K562 (cell line): ENCODE results near the gene GGA2. TPM values are rescaled to one million over a fixed set of nuclear protein-coding genes. Genes with fewer than 3 reads are reported as not detected.

Source experiments
- EP300 ChIP-seq: IDR thresholded peaks from 2 replicates; pipeline ENCODE4 v1.6.1; 2012; ENCODE audit warnings: low read length, improper control_type of control experiment
- FOSL1 ChIP-seq: fragments of 200-800 bp; sonication (Bioruptor generic); conservative IDR thresholded peaks from 2 replicates; pipeline ENCODE4 v1.6.1; 2016; ENCODE audit warnings: missing genetic modification characterization, missing compliant biosample characterization
- HDAC1 ChIP-seq, 2 experiments: fragments of 450-650 bp; IDR thresholded peaks; 2 replicates each; pipeline ENCODE4 v1.6.1; 2016 to 2017; ENCODE audit warnings: inconsistent platforms in 1 of 2, mild to moderate bottlenecking in 1 of 2, moderate library complexity in 1 of 2
- KAT2B ChIP-seq: IDR thresholded peaks from one replicate; pipeline ENCODE4 v1.6.1; 2012; ENCODE audit warnings: low read depth, mild to moderate bottlenecking, control low read depth, inconsistent platforms, low read length, moderate library complexity
- KLF10 ChIP-seq: fragments of 250-450 bp; sonication (Bioruptor Pico); IDR thresholded peaks from 2 replicates; pipeline ENCODE4 v1.6.1; 2021; ENCODE audit warnings: matching md5 sums
- LCOR ChIP-seq: sonication (generic); formaldehyde crosslinking; IDR thresholded peaks from 2 replicates; pipeline ENCODE4 v1.8.0; 2022; ENCODE audit warnings: mild to moderate bottlenecking, missing genetic modification reagents
- NR2C2 ChIP-seq, 2 experiments: fragments of 200-800 bp in 1 of 2; sonication (Bioruptor generic) in 1 of 2; sonication (generic) in 1 of 2; formaldehyde crosslinking in 1 of 2; IDR thresholded peaks; 2 replicates each; pipeline versions ENCODE4 v1.6.1 to v1.8.0; 2016 to 2022; ENCODE audit warnings: mild to moderate bottlenecking in 1 of 2, missing compliant biosample characterization in 1 of 2, missing genetic modification characterization in 1 of 2, missing genetic modification reagents in 1 of 2
- PCBP2 ChIP-seq: fragments of 200-400 bp; formaldehyde crosslinking; IDR thresholded peaks from 2 replicates; pipeline ENCODE4 v1.6.1; 2018; ENCODE audit warnings: low read length, low read depth, mild to moderate bottlenecking, moderate library complexity; ENCODE audit not compliant: poor library complexity, severe bottlenecking
- RAD51 ChIP-seq: fragments of 450-650 bp; IDR thresholded peaks from 2 replicates; pipeline ENCODE4 v1.7.1; 2016; ENCODE audit warnings: low read depth, mild to moderate bottlenecking, borderline replicate concordance
- RBFOX2 ChIP-seq: fragments of 200-400 bp; formaldehyde crosslinking; IDR thresholded peaks from 2 replicates; pipeline ENCODE4 v1.6.1; 2017; ENCODE audit warnings: low read depth, mild to moderate bottlenecking, low read length, moderate library complexity
- SMARCE1 ChIP-seq: fragments of 450-650 bp; IDR thresholded peaks from 2 replicates; pipeline ENCODE4 v1.7.1; 2016; ENCODE audit warnings: mild to moderate bottlenecking
- TAF9B ChIP-seq: fragments of 450-650 bp; IDR thresholded peaks from 2 replicates; pipeline ENCODE4 v1.6.1; 2018; ENCODE audit warnings: mild to moderate bottlenecking; ENCODE audit not compliant: partially characterized antibody
- TAL1 ChIP-seq: fragments of 450-650 bp; IDR thresholded peaks from 2 replicates; pipeline ENCODE4 v1.6.1; 2016; ENCODE audit warnings: mild to moderate bottlenecking
- TSC22D4 ChIP-seq: fragments of 450-650 bp; IDR thresholded peaks from 2 replicates; pipeline ENCODE4 v1.6.1; 2016; ENCODE audit warnings: missing genetic modification characterization, missing biosample characterization, control low read depth
- ZC3H11A ChIP-seq: IDR thresholded peaks from 2 replicates; pipeline ENCODE4 v1.6.1; 2012; ENCODE audit warnings: low read depth, low read length, improper control_type of control experiment
- ZC3H8 ChIP-seq: fragments of 450-650 bp; IDR thresholded peaks from 2 replicates; pipeline ENCODE4 v1.6.1; 2017
- ZFPM2 ChIP-seq: fragments of 250-450 bp; sonication (Bioruptor Pico); IDR thresholded peaks from 2 replicates; pipeline ENCODE4 v1.5.1; 2022; ENCODE audit warnings: mild to moderate bottlenecking
- polyA plus RNA-seq, 8 experiments: library from polyadenylated mRNA; depleted of rRNA in 4 of 8; stranded (reverse) in 5 of 8; unstranded in 3 of 8; fragments of >200 nt; fragmentation: Nextera tagmentation in 2 of 8; fragmentation: Illumina TruSeq in 1 of 8; extraction: Ambion mirVana in 2 of 8; extraction: Trizol in 1 of 8; gene quantifications; 2 replicates each; pipeline versions ENCODE4 v1.2.1 to v1.2.3, GENCODE V29; 2011 to 2014; ENCODE audit warnings: inconsistent platforms in 1 of 8, missing spikeins in 1 of 8
- total RNA-seq, 7 experiments: library from RNA; depleted of rRNA in 6 of 7; stranded (reverse); fragments of >200 nt in 6 of 7; fragmentation: Illumina TruSeq in 2 of 7; extraction: Trizol in 2 of 7; gene quantifications; 2 replicates each; pipeline versions ENCODE4 v1.2.1 to v1.2.3, GENCODE V29; 2011 to 2021; ENCODE audit warnings: low replicate concordance in 1 of 7
- TF ChIP-seq, protein P1 (sequence below), 2 experiments: fragments of 200-800 bp in 1 of 2; sonication (Bioruptor generic) in 1 of 2; sonication (generic) in 1 of 2; formaldehyde crosslinking in 1 of 2; IDR thresholded peaks in 1 of 2; conservative IDR thresholded peaks in 1 of 2; 2 replicates each; pipeline versions ENCODE4 v1.5.0 to v1.6.1; 2016 to 2020; ENCODE audit warnings: missing compliant biosample characterization in 1 of 2, missing genetic modification characterization in 1 of 2, missing genetic modification reagents in 1 of 2
- TF ChIP-seq, protein P2 (sequence below), 2 experiments: fragments of 450-650 bp; conservative IDR thresholded peaks; 2 replicates each; pipeline ENCODE4 v1.6.1; 2017; ENCODE audit warnings: mild to moderate bottlenecking in 2 of 2, moderate library complexity in 2 of 2
- TF ChIP-seq, protein P3 (sequence below): sonication (generic); formaldehyde crosslinking; IDR thresholded peaks from 2 replicates; pipeline ENCODE4 v1.8.0; 2022; ENCODE audit warnings: missing genetic modification reagents, mild to moderate bottlenecking, borderline replicate concordance
- TF ChIP-seq, protein P4 (sequence below), 2 experiments: fragments of 450-650 bp in 1 of 2; sonication (generic) in 1 of 2; formaldehyde crosslinking in 1 of 2; IDR thresholded peaks in 1 of 2; conservative IDR thresholded peaks in 1 of 2; 2 replicates each; pipeline versions ENCODE4 v1.6.1 to v1.8.1; 2016 to 2023; ENCODE audit warnings: mild to moderate bottlenecking in 2 of 2, moderate library complexity in 2 of 2, inconsistent platforms in 1 of 2, missing genetic modification reagents in 1 of 2

GGA2 gene
- total and polyA plus RNA-seq, 9 of the 15 experiments (the other 6 are each of a cell fraction or from before 2014, with no cell fraction given): 11.9 to 133 (median 66.3) TPM

DNA sequence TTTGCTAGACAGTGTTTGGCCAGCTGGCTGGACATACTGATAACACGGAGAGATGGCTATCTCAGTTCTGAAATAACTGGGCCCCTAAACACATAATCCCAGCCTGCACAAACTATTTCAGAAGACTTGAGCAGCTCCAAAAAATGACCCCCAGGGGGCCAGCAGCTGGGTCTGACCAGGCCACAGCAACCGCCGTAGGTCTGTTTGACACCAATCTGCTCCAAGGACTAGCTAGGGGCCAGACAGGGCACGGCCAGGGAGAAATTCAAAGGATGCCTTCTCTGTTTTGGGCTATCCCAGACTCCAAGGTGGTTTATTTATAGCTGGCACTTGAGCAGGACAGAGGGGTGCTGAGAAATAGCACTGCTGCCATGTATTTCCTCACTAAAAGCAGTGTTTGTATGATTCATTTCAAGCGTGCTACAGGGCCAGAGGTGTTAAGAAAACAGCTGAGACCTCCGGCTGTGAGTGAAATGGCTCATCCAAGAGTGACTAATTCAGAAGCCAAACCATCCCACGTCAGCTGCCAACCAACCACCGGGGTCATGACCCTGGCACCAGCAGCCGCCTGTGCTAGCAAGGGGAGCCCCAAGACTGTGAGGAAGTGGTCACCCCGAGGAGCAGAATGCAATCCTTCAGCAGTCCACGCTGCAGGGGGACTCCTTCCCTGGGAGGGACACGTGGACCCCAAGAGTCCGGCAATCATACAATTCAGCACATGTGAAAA, 5.7 kb downstream of the GGA2 start (continued):
- peak; percentile 40; the same call in 1 of the 2 replicates for TF ChIP-seq TAL1
- TF ChIP-seq RAD51: no peak
- TF ChIP-seq RBFOX2: 0 out of 2 replicates have a peak, but pooled peaks have one; percentile 25
- TF ChIP-seq, protein P1, sequence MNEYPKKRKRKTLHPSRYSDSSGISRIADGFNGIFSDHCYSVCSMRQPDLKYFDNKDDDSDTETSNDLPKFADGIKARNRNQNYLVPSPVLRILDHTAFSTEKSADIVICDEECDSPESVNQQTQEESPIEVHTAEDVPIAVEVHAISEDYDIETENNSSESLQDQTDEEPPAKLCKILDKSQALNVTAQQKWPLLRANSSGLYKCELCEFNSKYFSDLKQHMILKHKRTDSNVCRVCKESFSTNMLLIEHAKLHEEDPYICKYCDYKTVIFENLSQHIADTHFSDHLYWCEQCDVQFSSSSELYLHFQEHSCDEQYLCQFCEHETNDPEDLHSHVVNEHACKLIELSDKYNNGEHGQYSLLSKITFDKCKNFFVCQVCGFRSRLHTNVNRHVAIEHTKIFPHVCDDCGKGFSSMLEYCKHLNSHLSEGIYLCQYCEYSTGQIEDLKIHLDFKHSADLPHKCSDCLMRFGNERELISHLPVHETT (CRISPR knock-in tag; conservative IDR thresholded peaks at IDR 0.05 in 1 of 2, IDR thresholded peaks at IDR 0.05 in 1 of 2): 0 out of 4 replicates have a peak, but pooled peaks of 1 of the 2 experiments have one; percentile 2
- TF ChIP-seq HDAC1 (IDR thresholded peaks at IDR 0.05): 0 out of 4 replicates have a peak, but pooled peaks of 1 of the 2 experiments have one; percentile 10
- TF ChIP-seq TAF9B: peak; percentile 87
- TF ChIP-seq ZFPM2: no peak
- TF ChIP-seq ZC3H11A: no peak
- TF ChIP-seq KAT2B: no peak
- TF ChIP-seq, protein P2, sequence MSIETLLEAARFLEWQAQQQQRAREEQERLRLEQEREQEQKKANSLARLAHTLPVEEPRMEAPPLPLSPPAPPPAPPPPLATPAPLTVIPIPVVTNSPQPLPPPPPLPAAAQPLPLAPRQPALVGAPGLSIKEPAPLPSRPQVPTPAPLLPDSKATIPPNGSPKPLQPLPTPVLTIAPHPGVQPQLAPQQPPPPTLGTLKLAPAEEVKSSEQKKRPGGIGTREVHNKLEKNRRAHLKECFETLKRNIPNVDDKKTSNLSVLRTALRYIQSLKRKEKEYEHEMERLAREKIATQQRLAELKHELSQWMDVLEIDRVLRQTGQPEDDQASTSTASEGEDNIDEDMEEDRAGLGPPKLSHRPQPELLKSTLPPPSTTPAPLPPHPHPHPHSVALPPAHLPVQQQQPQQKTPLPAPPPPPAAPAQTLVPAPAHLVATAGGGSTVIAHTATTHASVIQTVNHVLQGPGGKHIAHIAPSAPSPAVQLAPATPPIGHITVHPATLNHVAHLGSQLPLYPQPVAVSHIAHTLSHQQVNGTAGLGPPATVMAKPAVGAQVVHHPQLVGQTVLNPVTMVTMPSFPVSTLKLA (conservative IDR thresholded peaks at IDR 0.05): peak in 1 of 2 experiments; percentile 62; a peak in 2 of 4 replicates
- peak; percentile 45 for TF ChIP-seq SMARCE1
- peak; percentile 93 for TF ChIP-seq FOSL1 (tag)
- no peak for TF ChIP-seq LCOR (CRISPR knock-in tag)
- TF ChIP-seq, protein P3, sequence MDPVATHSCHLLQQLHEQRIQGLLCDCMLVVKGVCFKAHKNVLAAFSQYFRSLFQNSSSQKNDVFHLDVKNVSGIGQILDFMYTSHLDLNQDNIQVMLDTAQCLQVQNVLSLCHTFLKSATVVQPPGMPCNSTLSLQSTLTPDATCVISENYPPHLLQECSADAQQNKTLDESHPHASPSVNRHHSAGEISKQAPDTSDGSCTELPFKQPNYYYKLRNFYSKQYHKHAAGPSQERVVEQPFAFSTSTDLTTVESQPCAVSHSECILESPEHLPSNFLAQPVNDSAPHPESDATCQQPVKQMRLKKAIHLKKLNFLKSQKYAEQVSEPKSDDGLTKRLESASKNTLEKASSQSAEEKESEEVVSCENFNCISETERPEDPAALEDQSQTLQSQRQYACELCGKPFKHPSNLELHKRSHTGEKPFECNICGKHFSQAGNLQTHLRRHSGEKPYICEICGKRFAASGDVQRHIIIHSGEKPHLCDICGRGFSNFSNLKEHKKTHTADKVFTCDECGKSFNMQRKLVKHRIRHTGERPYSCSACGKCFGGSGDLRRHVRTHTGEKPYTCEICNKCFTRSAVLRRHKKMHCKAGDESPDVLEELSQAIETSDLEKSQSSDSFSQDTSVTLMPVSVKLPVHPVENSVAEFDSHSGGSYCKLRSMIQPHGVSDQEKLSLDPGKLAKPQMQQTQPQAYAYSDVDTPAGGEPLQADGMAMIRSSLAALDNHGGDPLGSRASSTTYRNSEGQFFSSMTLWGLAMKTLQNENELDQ (CRISPR knock-in tag): no peak
- no peak for TF ChIP-seq KLF10 (CRISPR knock-in tag)
- TF ChIP-seq, protein P4, sequence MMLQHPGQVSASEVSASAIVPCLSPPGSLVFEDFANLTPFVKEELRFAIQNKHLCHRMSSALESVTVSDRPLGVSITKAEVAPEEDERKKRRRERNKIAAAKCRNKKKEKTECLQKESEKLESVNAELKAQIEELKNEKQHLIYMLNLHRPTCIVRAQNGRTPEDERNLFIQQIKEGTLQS (IDR thresholded peaks at IDR 0.05): peak; percentile 84
- TF ChIP-seq, protein P4 (CRISPR knock-in tag; conservative IDR thresholded peaks at IDR 0.05): no peak
- TF ChIP-seq TSC22D4 (tag): no peak
- TF ChIP-seq ZC3H8: no peak
- no peak for TF ChIP-seq PCBP2
- peak; percentile 19; the same call in 1 of the 2 replicates for TF ChIP-seq EP300
- TF ChIP-seq NR2C2 (CRISPR knock-in tag; IDR thresholded peaks at IDR 0.05): peak; percentile 42; the same call in 1 of the 2 replicates
- TF ChIP-seq NR2C2 (tag; IDR thresholded peaks at IDR 0.05): peak; percentile 82
